Measurements from ENCODE around the gene MT1B. TPM values are rescaled to one million over a fixed set of nuclear protein-coding genes. Genes with fewer than 3 reads are reported as not detected.
"Not testable (repeated sequence)": the region's sequence is repeated elsewhere in the genome, so short reads cannot be mapped to it uniquely, and the experiment has no call there.

MT1B gene
- total and polyA plus RNA-seq, 4 donors = 1.2 to 1.5 TPM; not detected in 2

DNA sequence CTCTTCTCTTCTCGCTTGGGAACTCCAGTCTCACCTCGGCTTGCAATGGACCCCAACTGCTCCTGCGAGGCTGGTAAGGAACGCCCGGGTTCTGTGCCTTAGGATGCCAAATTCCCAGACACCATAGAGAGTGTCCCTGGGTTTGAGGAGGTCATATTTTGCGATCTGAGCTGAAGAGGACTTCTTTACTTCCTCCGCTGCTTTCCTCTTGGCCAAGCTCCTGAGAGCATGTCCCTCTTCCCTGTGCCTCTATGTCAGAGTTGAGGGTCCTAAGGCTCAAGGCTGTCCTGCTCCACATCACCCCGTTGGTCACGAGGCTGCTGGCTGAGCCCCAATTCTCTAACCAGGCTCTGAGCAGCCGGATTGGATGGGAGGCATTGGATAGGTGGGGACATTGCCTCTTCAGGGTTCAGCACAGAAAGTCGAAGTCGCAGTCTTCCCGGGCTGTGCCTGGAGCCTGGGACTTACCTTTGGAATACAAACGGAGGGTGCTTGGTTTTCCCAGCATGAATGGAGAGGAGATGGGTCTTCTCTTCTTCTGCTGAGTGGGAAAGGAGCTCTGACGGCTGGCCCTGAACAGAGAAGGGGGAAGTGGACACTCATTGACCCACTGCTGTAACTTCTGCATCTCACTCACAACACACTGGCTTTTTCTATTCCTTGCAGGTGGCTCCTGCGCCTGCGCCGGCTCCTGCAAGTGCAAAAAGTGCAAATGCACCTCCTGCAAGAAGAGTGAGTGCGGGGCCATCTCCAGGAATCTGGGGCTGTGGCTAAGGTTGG, 18.3 kb downstream of the MT1B start:
- Histone ChIP-seq H3K27ac (ENCODE audit: low read depth in 1 of 2, low read length in 2 of 2) (peak overlapping the region; percentile 90 to 94), H3K36me3 (ENCODE audit: control insufficient read depth in 4 of 4, insufficient read depth in 3 of 4, low read depth in 1 of 4, low read length in 3 of 4) (no peaks in the 10 kb centered on the region), H3K4me3 (ENCODE audit: low read depth in 1 of 3, low read length in 3 of 3) (peak overlapping the region; percentile 19 to 97 (median 85)), H3K9me3 (ENCODE audit: control insufficient read depth in 4 of 4, low read length in 3 of 4) (no peaks in the 10 kb centered on the region), H3K27me3 (ENCODE audit: control insufficient read depth in 4 of 4, insufficient read depth in 4 of 4, low read length in 3 of 4) (no peaks in the 10 kb centered on the region), H3K4me1 (ENCODE audit: control insufficient read depth in 4 of 4, insufficient read depth in 4 of 4, low read length in 3 of 4) (peaks cover 0 to 20% (median 10%) of the 10 kb centered on the region in 4 donors), H3K9ac (ENCODE audit: low read depth in 1 of 2, low read length in 2 of 2) (peak overlapping the region; percentile 31 to 78)
- TF ChIP-seq JUND (IDR thresholded peaks at IDR 0.05) (peak in 1 of 2 donors; percentile 19), HNF4G (IDR thresholded peaks at IDR 0.05) (no peak), SP1 (IDR thresholded peaks at IDR 0.05) (peak; percentile 15), TAF1 (conservative IDR thresholded peaks at IDR 0.05) (peak; percentile 77)
- WGBS = 31% methylated on average over 19 of the region's 19 CpGs
- no peak for DNase-seq (ENCODE audit: low spot score)

DNA sequence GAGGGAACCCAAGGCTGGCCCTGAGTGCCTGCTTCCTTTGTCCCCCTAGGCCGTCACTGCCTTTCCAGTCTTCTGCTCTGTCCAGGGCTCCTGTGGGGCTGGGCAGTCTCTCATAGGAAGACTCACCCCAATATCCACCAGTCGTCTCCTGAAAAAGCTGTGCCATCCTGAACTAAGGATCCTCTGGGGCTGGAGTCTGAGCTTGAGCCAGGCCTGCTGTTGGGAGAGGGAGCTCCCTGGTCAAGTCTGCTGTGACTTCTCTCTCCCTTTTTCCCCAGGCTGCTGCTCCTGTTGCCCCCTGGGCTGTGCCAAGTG, 18.9 kb downstream of the MT1B start:
- H3K4me3 ChIP-seq (ENCODE audit: low read depth in 1 of 3, low read length in 3 of 3) = peak overlapping the region; percentile 19 to 97 (median 85)
- peaks cover 0 to 20% (median 10%) of the 10 kb centered on the region in 4 donors for H3K4me1 ChIP-seq (ENCODE audit: control insufficient read depth in 4 of 4, insufficient read depth in 4 of 4, low read length in 3 of 4)
- H3K27me3 ChIP-seq (ENCODE audit: control insufficient read depth in 4 of 4, insufficient read depth in 4 of 4, low read length in 3 of 4) = no peaks in the 10 kb centered on the region
- peak overlapping the region; percentile 90 to 94 for H3K27ac ChIP-seq (ENCODE audit: low read depth in 1 of 2, low read length in 2 of 2)
- H3K9me3 ChIP-seq (ENCODE audit: control insufficient read depth in 4 of 4, low read length in 3 of 4) = no peaks in the 10 kb centered on the region
- peak overlapping the region; percentile 31 to 78 for H3K9ac ChIP-seq (ENCODE audit: low read depth in 1 of 2, low read length in 2 of 2)
- no peak for DNase-seq (ENCODE audit: low spot score)
- H3K36me3 ChIP-seq (ENCODE audit: control insufficient read depth in 4 of 4, insufficient read depth in 3 of 4, low read depth in 1 of 4, low read length in 3 of 4) = no peaks in the 10 kb centered on the region
- no peak for TF ChIP-seq TAF1 (conservative IDR thresholded peaks at IDR 0.05)
- 71% methylated on average over 2 of the region's 2 CpGs for WGBS

DNA sequence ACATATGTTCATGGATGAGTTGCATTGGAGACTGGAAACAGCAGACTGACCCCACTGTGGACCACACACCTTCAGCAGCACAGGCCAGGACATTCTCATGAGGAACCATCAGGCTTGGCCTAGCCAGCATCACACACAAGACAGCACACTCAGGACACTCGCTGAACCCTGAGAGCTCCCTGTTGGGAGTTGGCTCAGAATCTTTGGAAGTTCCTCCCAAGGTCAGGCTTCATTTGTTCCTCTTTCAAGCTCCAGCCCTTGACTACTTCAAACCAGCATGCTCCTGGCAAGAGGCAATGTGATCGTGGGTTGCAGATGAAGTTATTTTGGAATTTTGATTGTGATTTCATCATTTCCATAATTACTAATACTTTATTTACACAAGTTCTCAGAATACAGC, 20.0 kb downstream of the MT1B start:
- peaks cover 0 to 20% (median 13%) of the 10 kb centered on the region in 4 donors for H3K4me1 ChIP-seq (ENCODE audit: control insufficient read depth in 4 of 4, insufficient read depth in 4 of 4, low read length in 3 of 4)
- H3K9me3 ChIP-seq (ENCODE audit: control insufficient read depth in 4 of 4, low read length in 3 of 4); H3K27ac ChIP-seq (ENCODE audit: low read depth in 1 of 2, low read length in 2 of 2); H3K27me3 ChIP-seq (ENCODE audit: control insufficient read depth in 4 of 4, insufficient read depth in 4 of 4, low read length in 3 of 4); H3K9ac ChIP-seq (ENCODE audit: low read depth in 1 of 2, low read length in 2 of 2); H3K4me3 ChIP-seq (ENCODE audit: low read depth in 1 of 3, low read length in 3 of 3); H3K36me3 ChIP-seq (ENCODE audit: control insufficient read depth in 4 of 4, insufficient read depth in 3 of 4, low read depth in 1 of 4, low read length in 3 of 4); DNase-seq (ENCODE audit: low spot score): not testable (repeated sequence)
- 73% methylated on average over 2 of the region's 2 CpGs for WGBS
- peak; percentile 11 for TF ChIP-seq SP1 (IDR thresholded peaks at IDR 0.05)

DNA sequence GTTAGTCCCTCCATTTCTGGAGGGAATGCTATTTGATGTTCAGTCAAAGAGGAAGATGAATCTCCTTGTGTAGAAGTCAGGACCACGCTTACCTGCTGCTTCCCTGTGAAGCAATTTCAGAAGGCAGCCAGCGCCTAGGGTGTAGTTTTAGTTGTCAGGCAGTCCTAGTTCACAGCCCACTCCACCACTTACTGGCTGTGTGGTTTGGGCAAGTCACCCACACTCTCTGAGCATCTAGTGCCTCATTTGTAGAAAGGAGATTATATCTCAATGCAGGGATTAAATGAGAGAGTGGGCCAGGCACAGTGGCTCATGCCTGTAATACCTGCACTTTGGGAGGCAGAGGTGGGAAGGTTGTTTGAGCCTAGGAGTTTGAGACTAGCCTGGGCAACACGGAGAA, 20.5 kb downstream of the MT1B start:
- not testable (repeated sequence) for H3K9ac ChIP-seq (ENCODE audit: low read depth in 1 of 2, low read length in 2 of 2); H3K36me3 ChIP-seq (ENCODE audit: control insufficient read depth in 4 of 4, insufficient read depth in 3 of 4, low read depth in 1 of 4, low read length in 3 of 4); H3K9me3 ChIP-seq (ENCODE audit: control insufficient read depth in 4 of 4, low read length in 3 of 4); DNase-seq (ENCODE audit: low spot score); H3K27me3 ChIP-seq (ENCODE audit: control insufficient read depth in 4 of 4, insufficient read depth in 4 of 4, low read length in 3 of 4); H3K4me3 ChIP-seq (ENCODE audit: low read depth in 1 of 3, low read length in 3 of 3); H3K27ac ChIP-seq (ENCODE audit: low read depth in 1 of 2, low read length in 2 of 2)
- H3K4me1 ChIP-seq (ENCODE audit: control insufficient read depth in 4 of 4, insufficient read depth in 4 of 4, low read length in 3 of 4) = peaks cover 0 to 20% (median 13%) of the 10 kb centered on the region in 4 donors
- TF ChIP-seq SP1 (IDR thresholded peaks at IDR 0.05) = peak; percentile 4
- WGBS = 92% methylated on average over 3 of the region's 3 CpGs

DNA sequence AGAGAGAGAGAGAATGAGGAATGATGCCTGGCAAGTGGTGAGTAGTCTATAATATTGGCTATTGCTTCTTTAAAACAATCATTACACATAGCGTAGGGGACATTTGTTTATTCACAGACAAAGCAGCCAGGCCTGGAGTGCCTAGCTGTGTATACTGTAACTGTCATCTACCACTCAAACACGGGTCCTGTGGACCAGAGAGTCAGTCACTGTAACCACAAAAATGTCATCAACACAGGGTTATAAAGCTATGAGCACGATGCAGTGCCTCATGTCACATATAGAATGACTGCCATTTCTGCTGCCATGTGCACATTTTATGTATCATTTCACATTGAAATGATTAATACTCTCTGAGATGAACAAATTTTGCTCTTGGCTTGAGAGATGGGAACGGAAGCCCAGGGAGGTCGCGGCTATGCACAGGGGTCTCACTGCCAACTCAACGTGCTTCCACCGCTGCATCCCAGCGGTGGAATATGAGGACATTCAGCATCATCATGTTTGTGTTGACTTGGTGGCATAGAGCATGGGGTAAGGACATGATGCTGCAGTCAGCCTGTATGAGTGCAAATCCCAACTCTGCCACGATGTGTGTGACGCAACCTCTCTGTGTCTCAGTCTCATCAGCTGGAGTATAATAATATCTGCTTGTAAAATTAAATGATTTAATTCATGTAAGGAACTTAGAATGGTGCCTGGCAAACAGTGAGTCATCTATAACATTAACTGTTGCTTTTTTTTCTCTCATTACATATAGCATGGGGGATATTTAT, 21.3 kb downstream of the MT1B start:
- Histone ChIP-seq H3K4me1 (ENCODE audit: control insufficient read depth in 4 of 4, insufficient read depth in 4 of 4, low read length in 3 of 4) (peaks cover 0 to 17% (median 11%) of the 10 kb centered on the region in 4 donors), H3K4me3 (ENCODE audit: low read depth in 1 of 3, low read length in 3 of 3) (no peak overlapping the region), H3K9me3 (ENCODE audit: control insufficient read depth in 4 of 4, low read length in 3 of 4) (no peaks in the 10 kb centered on the region), H3K36me3 (ENCODE audit: control insufficient read depth in 4 of 4, insufficient read depth in 3 of 4, low read depth in 1 of 4, low read length in 3 of 4) (no peaks in the 10 kb centered on the region), H3K9ac (ENCODE audit: low read depth in 1 of 2, low read length in 2 of 2) (no peak overlapping the region), H3K27me3 (ENCODE audit: control insufficient read depth in 4 of 4, insufficient read depth in 4 of 4, low read length in 3 of 4) (no peaks in the 10 kb centered on the region), H3K27ac (ENCODE audit: low read depth in 1 of 2, low read length in 2 of 2) (no peak overlapping the region)
- 88% methylated on average over 11 of the region's 11 CpGs for WGBS
- DNase-seq (ENCODE audit: low spot score) = no peak
- TF ChIP-seq TAF1 (conservative IDR thresholded peaks at IDR 0.05) (no peak), NR2F2 (IDR thresholded peaks at IDR 0.05) (no peak), HNF4A (conservative IDR thresholded peaks at IDR 0.05) (no peak), RAD21 (IDR thresholded peaks at IDR 0.05) (no peak), RXRA (IDR thresholded peaks at IDR 0.05) (no peak), SP1 (IDR thresholded peaks at IDR 0.05) (no peak), YY1 (IDR thresholded peaks at IDR 0.05) (no peak), HNF4G (IDR thresholded peaks at IDR 0.05) (no peak), FOXA1 (IDR thresholded peaks at IDR 0.05) (no peak), FOXA2 (IDR thresholded peaks at IDR 0.05) (no peak)
- TF ChIP-seq, protein P1, sequence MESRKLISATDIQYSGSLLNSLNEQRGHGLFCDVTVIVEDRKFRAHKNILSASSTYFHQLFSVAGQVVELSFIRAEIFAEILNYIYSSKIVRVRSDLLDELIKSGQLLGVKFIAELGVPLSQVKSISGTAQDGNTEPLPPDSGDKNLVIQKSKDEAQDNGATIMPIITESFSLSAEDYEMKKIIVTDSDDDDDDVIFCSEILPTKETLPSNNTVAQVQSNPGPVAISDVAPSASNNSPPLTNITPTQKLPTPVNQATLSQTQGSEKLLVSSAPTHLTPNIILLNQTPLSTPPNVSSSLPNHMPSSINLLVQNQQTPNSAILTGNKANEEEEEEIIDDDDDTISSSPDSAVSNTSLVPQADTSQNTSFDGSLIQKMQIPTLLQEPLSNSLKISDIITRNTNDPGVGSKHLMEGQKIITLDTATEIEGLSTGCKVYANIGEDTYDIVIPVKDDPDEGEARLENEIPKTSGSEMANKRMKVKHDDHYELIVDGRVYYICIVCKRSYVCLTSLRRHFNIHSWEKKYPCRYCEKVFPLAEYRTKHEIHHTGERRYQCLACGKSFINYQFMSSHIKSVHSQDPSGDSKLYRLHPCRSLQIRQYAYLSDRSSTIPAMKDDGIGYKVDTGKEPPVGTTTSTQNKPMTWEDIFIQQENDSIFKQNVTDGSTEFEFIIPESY (IDR thresholded peaks at IDR 0.05) = no peak
- TF ChIP-seq, protein P2, sequence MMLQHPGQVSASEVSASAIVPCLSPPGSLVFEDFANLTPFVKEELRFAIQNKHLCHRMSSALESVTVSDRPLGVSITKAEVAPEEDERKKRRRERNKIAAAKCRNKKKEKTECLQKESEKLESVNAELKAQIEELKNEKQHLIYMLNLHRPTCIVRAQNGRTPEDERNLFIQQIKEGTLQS (IDR thresholded peaks at IDR 0.05) = no peak
- TF ChIP-seq, protein P3, sequence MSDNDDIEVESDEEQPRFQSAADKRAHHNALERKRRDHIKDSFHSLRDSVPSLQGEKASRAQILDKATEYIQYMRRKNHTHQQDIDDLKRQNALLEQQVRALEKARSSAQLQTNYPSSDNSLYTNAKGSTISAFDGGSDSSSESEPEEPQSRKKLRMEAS (IDR thresholded peaks at IDR 0.05) = no peak

Measured in liver (tissue), 9 donors.